ENCODE measurements around the gene MCRIP1.

The MCRIP1 gene

DNA sequence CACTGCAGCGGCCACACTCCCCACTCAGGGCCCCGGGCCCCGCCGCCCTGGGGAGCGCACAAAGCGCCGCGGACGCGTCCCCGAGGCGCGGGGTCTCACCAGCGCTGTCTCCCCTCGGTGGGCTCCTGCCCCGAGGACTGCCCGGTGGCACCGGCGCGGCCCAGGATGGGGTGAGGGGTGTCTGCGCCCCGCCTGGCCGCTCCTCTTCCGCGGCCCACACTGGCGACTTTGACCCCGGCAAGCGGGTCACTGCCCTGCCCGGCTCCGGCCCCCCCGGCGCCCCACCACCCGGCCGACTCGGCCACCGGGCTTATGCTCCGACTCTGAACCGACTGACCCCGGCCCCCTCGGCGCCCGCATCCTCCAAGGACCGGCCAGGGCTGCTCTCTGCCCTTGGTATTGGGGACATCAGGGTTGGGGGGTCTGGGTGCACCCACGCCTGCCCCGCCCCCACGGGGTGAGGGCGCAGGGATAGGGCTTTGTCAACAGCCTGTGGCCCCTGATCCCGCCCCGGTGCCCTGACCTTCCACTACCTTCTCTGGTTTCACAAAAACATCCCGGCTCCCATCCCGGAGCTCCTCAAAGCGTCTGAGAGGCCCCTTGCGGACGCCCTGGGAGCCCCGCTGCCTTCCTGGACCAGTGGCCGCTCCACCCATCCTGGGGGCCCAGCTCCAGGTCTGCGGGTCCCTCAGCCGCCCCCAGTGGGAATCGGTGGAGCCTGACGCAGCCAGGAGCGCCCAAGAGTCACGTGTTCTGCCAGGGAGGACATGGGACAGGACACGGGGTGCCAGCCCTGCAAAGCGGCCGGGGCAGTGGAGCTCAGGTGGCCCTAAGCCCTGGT is 28.3 kb downstream of the MCRIP1 start:
- DNase-seq (ENCODE audit: extremely low read depth, low read depth), result no peak
- TF ChIP-seq, protein P1, sequence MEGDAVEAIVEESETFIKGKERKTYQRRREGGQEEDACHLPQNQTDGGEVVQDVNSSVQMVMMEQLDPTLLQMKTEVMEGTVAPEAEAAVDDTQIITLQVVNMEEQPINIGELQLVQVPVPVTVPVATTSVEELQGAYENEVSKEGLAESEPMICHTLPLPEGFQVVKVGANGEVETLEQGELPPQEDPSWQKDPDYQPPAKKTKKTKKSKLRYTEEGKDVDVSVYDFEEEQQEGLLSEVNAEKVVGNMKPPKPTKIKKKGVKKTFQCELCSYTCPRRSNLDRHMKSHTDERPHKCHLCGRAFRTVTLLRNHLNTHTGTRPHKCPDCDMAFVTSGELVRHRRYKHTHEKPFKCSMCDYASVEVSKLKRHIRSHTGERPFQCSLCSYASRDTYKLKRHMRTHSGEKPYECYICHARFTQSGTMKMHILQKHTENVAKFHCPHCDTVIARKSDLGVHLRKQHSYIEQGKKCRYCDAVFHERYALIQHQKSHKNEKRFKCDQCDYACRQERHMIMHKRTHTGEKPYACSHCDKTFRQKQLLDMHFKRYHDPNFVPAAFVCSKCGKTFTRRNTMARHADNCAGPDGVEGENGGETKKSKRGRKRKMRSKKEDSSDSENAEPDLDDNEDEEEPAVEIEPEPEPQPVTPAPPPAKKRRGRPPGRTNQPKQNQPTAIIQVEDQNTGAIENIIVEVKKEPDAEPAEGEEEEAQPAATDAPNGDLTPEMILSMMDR (IDR thresholded peaks at IDR 0.05; ENCODE audit: low read depth, low read length), result no peak

DNA sequence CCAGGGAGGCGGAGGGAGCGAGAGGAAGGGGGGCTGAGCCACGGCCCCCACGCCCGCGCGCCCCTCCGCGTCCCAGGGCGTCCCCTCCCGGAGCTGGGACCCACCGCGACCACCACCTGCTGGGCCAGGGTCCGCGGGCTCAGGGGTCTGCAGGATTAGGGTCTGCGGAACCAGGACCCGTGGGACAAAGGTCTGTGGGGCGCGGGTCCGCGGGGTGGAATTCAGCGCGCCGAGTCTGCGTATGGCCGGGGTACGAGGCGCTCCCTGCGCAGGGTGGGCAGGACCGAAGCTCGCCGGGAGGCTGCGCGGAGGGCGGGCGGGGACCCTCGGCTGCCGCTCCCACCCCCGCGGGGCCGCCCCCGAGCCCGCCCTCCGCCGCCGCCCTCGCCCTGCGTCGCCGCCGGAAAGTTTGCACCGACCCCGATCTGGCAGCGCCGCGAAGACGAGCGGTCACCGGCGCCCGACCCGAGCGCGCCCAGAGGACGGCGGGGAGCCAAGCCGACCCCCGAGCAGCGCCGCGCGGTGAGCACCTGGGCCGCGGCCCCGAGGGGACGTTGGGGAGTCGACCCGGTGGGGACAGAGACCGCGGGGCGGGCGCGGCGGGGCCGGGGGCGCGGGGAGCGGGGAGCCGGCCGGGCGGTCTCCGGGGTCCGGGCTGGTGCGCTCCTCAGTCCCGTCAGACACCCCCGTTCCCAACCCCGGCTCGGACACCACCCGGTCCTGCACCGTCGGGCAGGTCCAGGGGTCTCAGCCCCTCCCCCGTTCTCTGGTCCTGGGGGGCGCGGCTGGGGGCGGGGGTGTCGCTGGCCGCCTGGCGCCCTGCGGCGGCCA is 29.1 kb downstream of the MCRIP1 start, which contains the start of gene GCGR:
TSS of gene GCGR (plus strand) at position 423 of the 831 bp plus-strand sequence. CDS start 4,869 bp downstream, outside the sequence.
- TF ChIP-seq, protein P1 (IDR thresholded peaks at IDR 0.05; ENCODE audit: low read depth, low read length), result no peak
- no peak for DNase-seq (ENCODE audit: extremely low read depth, low read depth)

- DNase-seq (ENCODE audit: extremely low read depth, low read depth), result no peak
- TF ChIP-seq, protein P1 (IDR thresholded peaks at IDR 0.05; ENCODE audit: low read depth, low read length), result no peak
Observed at GRCh38 chr17:81802856-81803643, 30.0 kb downstream of the MCRIP1 start.

DNA sequence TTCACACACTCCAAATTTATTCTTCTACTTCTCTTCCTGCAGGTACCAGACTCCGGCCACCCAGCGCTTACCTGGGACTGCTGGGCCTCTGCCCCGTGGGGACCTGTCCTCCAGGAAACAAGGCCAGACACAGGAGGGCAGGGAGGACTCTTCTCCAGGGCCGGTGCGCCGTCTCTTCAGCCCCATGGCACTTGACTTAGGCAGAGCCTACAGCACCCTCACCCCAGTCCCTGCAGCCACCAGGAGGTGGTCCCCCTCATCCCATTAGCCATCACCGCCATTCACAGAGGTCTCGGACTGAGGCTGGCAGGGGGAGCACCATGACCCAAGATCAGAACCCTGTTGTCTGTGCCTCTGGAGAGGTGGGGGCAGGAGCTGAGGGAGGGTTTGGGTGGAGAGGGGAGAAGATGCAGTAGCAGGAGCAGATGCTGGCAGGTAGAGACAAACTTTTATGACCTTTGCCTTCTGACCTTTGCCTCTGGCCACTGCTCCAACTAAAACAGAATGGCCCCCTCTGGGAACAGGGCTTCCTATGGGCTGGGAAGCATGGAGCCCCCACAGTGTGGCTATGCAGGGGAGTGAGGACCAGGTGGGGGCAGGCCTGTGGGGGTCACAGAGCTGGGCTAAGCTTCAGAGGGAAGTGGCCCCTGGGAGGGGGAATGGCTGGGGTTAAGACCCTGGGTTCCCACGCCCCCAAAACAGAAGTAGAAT is 30.9 kb downstream of the MCRIP1 start:
- TF ChIP-seq, protein P1 (IDR thresholded peaks at IDR 0.05; ENCODE audit: low read depth, low read length), result no peak
- no peak for DNase-seq (ENCODE audit: extremely low read depth, low read depth)

DNA sequence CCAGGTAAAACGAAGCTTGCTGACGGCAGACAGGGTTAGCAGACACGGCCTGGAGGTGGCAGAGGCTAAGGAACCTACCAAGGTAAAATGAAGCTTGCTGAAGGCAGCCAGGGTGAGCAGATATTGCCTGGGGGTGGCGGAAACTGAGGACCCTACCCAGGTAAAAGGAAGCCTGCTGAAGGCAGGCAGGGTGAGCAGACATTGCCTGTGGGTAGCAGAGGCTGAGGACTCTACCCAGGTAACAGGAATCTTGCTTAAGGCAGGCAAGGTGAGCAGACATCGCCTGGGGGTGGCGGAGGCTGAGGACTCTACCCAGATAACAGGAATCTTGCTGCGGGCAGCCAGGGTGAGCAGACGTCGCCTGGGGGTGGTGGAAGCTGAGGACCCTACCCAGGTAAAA is 31.8 kb downstream of the MCRIP1 start:
- TF ChIP-seq, protein P1 (IDR thresholded peaks at IDR 0.05; ENCODE audit: low read depth, low read length), result no peak

DNA sequence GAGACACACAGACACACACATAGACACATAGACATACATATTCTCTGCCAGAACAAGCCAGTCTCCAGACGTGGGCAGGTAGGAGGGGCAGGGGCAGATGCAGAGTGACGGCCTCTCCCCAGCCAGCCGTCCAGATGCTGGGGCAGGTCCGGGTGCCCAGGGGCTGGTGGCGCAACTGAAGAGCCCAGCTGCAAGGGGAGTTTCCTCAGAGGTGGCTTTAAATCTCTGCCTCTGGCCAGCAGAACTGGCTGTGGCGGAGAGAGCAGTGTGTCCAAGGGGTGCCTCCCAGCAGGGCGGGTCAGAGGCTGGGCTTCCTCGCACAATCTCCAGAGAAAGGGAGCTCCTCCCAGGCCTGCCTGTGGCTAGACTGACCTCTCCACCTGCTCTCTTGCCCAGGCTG is 38.6 kb downstream of the MCRIP1 start:
- TF ChIP-seq, protein P1 (IDR thresholded peaks at IDR 0.05; ENCODE audit: low read depth, low read length), result no peak
- no peak for DNase-seq (ENCODE audit: extremely low read depth, low read depth)

More for the DNA sequence above, 31.8 kb downstream of the MCRIP1 start:
- DNase-seq (ENCODE audit: extremely low read depth, low read depth), result no peak
